HG03457 (cell line): Measurements from ENCODE around the gene TADA2B.

ENCODE experiments used
- ATAC-seq: cut with Tn5 transposase; IDR thresholded peaks from one replicate; pipeline ENCODE4 v1.9.1; 2021; ENCODE audit warnings: moderate number of reproducible peaks; ENCODE audit not compliant: unreplicated experiment

The TADA2B gene

GRCh38 chr4:7037425-7037824 is 5.7 kb upstream of the TADA2B start:
- ATAC-seq: no peak

GRCh38 chr4:7040765-7041164 is 2.4 kb upstream of the TADA2B start:
- no peak for ATAC-seq

- ATAC-seq: no peak
These were observed 1.9 kb upstream of the TADA2B start for GRCh38 chr4:7041246-7041645.

- no peak for ATAC-seq
These were observed 1.2 kb upstream of the TADA2B start for GRCh38 chr4:7041801-7042502.

GRCh38 chr4:7042503-7043283 is 479 bp upstream of the TADA2B start:
- ATAC-seq: peak; percentile 75

GRCh38 chr4:7044137-7044930 is 1.2 kb downstream of the TADA2B start:
- ATAC-seq: no peak

- ATAC-seq: no peak
These were observed 2.4 kb downstream of the TADA2B start for GRCh38 chr4:7045553-7045952.

- no peak for ATAC-seq
These were observed 3.1 kb downstream of the TADA2B start for GRCh38 chr4:7045961-7046921.

GRCh38 chr4:7046971-7047370 is 3.8 kb downstream of the TADA2B start:
- ATAC-seq: no peak

GRCh38 chr4:7048642-7049041 is 5.5 kb downstream of the TADA2B start:
- ATAC-seq: no peak

GRCh38 chr4:7049295-7049694 is 6.1 kb downstream of the TADA2B start:
- no peak for ATAC-seq

GRCh38 chr4:7049739-7050138 is 6.6 kb downstream of the TADA2B start:
- no peak for ATAC-seq

- no peak for ATAC-seq
These were observed 7.4 kb downstream of the TADA2B start for GRCh38 chr4:7050481-7051143.

- no peak for ATAC-seq
These were observed 7.9 kb downstream of the TADA2B start for GRCh38 chr4:7051144-7051495.

- ATAC-seq: no peak
These were observed 8.7 kb downstream of the TADA2B start for GRCh38 chr4:7051905-7052304.

GRCh38 chr4:7052313-7052712 is 9.1 kb downstream of the TADA2B start:
- no peak for ATAC-seq

GRCh38 chr4:7052923-7053715 is 9.9 kb downstream of the TADA2B start:
- ATAC-seq: no peak

- ATAC-seq: no peak
These were observed 11.1 kb downstream of the TADA2B start for GRCh38 chr4:7054106-7054880.
